GM12878 (cell line): ENCODE results near the gene CACHD1. TPM values are rescaled to one million over a fixed set of nuclear protein-coding genes. Genes with fewer than 3 reads are reported as not detected.

ENCODE experiments used
- ATAC-seq: fragments of 200-7000 bp; cut with Tn5 transposase; 3 replicates; pipeline ENCODE4 v1.9.1; 2020; ENCODE audit warnings: mild to moderate bottlenecking, moderate library complexity
- BruUV-seq: library from RNA; stranded (reverse); fragments of 400-500 nt; replicated peaks from 2 replicates; lab custom pipeline; 2021; lab: Mats Ljungman, UMichigan
- CTCF ChIA-PET: fragments of 300-600 bp; sonication (Branson Sonifier 250); formaldehyde crosslinking; extraction: SDS; loops from one replicate; lab custom pipeline; 2021; ENCODE audit warnings: inconsistent platforms; lab: Yijun Ruan, JAX
- POLR2A ChIA-PET: fragments of 350-600 bp; formaldehyde crosslinking; extraction: SDS; loops from one replicate; lab custom pipeline; 2021; ENCODE audit warnings: inconsistent platforms; lab: Charles Lee
- RAD21 ChIA-PET: fragments of 300-600 bp; sonication (Branson Sonifier 250); formaldehyde crosslinking; loops from one replicate; lab custom pipeline; 2023; ENCODE audit warnings: antibody characterized with exemption; ENCODE audit not compliant: unreplicated experiment; lab: Charles Lee
- SMC1A ChIA-PET: fragments of 300-600 bp; sonication (Branson Sonifier 250); formaldehyde crosslinking; loops from one replicate; lab custom pipeline; 2023; ENCODE audit not compliant: unreplicated experiment, uncharacterized antibody; lab: Charles Lee
- DNase-seq: peaks from one replicate; pipeline ENCODE4 v3.0.0-alpha.2; 2011; ENCODE audit warnings: low read depth, low spot score
- FAIRE-seq: peaks from 3 replicates; lab custom pipeline; 2011; peaks lifted over from hg19 to GRCh38; lab: Jason Lieb, UNC
- H2AFZ ChIP-seq: 2 replicates; pipeline ENCODE4 v1.6.0; 2011; ENCODE audit warnings: low read depth, low read length, control low read depth; ENCODE audit not compliant: control insufficient read depth
- H3K27ac ChIP-seq: 2 replicates; pipeline ENCODE4 v1.5.1; 2011; ENCODE audit warnings: control low read depth; ENCODE audit not compliant: control insufficient read depth, insufficient read depth
- H3K27me3 ChIP-seq, 2 experiments: replicated peaks in 1 of 2; 2 replicates each; pipeline versions ENCODE4 v1.6.0 to v1.6.1; 2011; ENCODE audit warnings: low read length in 1 of 2; ENCODE audit not compliant: control insufficient read depth in 2 of 2, insufficient read depth in 2 of 2
- H3K36me3 ChIP-seq, 2 experiments: 2 replicates each; pipeline ENCODE4 v1.5.1; 2011; ENCODE audit warnings: low read length in 1 of 2; ENCODE audit not compliant: control insufficient read depth in 2 of 2, insufficient read depth in 2 of 2
- H3K4me1 ChIP-seq: 2 replicates; pipeline ENCODE4 v1.6.1; 2011; ENCODE audit warnings: mild to moderate bottlenecking, low read length, moderate library complexity, mixed read lengths; ENCODE audit not compliant: control insufficient read depth, insufficient read depth
- H3K4me2 ChIP-seq: 2 replicates; pipeline ENCODE4 v1.6.0; 2011; ENCODE audit warnings: control low read depth; ENCODE audit not compliant: control insufficient read depth, insufficient read depth
- H3K4me3 ChIP-seq: fragments of 200-600 bp; sonication (generic); 2 replicates; pipeline ENCODE4 v1.5.1; 2016
- H3K79me2 ChIP-seq: 2 replicates; pipeline ENCODE4 v1.6.0; 2011; ENCODE audit warnings: low read length; ENCODE audit not compliant: control insufficient read depth, insufficient read depth
- H3K9ac ChIP-seq: 2 replicates; pipeline ENCODE4 v1.8.0; 2011; ENCODE audit warnings: low read length, control low read depth, mixed read lengths; ENCODE audit not compliant: control insufficient read depth, insufficient read depth
- H3K9me3 ChIP-seq: replicated peaks from 3 replicates; pipeline ENCODE4 v1.5.1; 2011; ENCODE audit warnings: mild to moderate bottlenecking, low read length; ENCODE audit not compliant: control insufficient read depth, insufficient read depth
- H4K20me1 ChIP-seq: 2 replicates; pipeline ENCODE4 v1.6.0; 2011; ENCODE audit not compliant: control insufficient read depth, insufficient read depth
- ESRRA ChIP-seq: IDR thresholded peaks from 2 replicates; pipeline ENCODE4 v1.6.1; 2012; ENCODE audit warnings: mild to moderate bottlenecking, low read length, improper control_type of control experiment
- GATAD2B ChIP-seq: fragments of 450-650 bp; conservative IDR thresholded peaks from 2 replicates; pipeline ENCODE4 v1.6.1; 2017; ENCODE audit warnings: low read depth, mild to moderate bottlenecking, moderate library complexity
- IKZF2 ChIP-seq, 2 experiments: fragments of 450-650 bp; IDR thresholded peaks; 2 replicates each; pipeline ENCODE4 v1.6.1; 2017; ENCODE audit warnings: mild to moderate bottlenecking in 2 of 2, moderate library complexity in 2 of 2
- IRF3 ChIP-seq: fragments of 450-650 bp; IDR thresholded peaks from 2 replicates; pipeline ENCODE4 v1.6.1; 2014; ENCODE audit warnings: mild to moderate bottlenecking
- MAX ChIP-seq: IDR thresholded peaks from 2 replicates; pipeline ENCODE4 v1.6.1; 2012; ENCODE audit warnings: low read depth, low read length, improper control_type of control experiment
- MTA3 ChIP-seq: IDR thresholded peaks from 2 replicates; pipeline ENCODE4 v1.6.1; 2012; ENCODE audit warnings: low read length, inconsistent platforms, borderline replicate concordance
- MXI1 ChIP-seq: fragments of 150-350 bp; IDR thresholded peaks from 2 replicates; pipeline ENCODE4 v1.6.1; 2011; ENCODE audit warnings: low read depth, mild to moderate bottlenecking, inconsistent platforms, low read length, improper control_type of control experiment
- RCOR1 ChIP-seq: conservative IDR thresholded peaks from 2 replicates; pipeline ENCODE4 v1.6.1; 2012; ENCODE audit warnings: low read depth, low read length, improper control_type of control experiment
- SP1 ChIP-seq: IDR thresholded peaks from one replicate; pipeline ENCODE4 v1.6.1; 2011; ENCODE audit warnings: low read depth, low read length
- SPI1 ChIP-seq: IDR thresholded peaks from 2 replicates; pipeline ENCODE4 v1.6.1; 2011; ENCODE audit warnings: low read depth, mild to moderate bottlenecking, low read length, moderate library complexity, borderline replicate concordance; ENCODE audit not compliant: insufficient read depth
- SUPT20H ChIP-seq: IDR thresholded peaks from 2 replicates; pipeline ENCODE4 v1.6.1; 2011; ENCODE audit warnings: low read depth, mild to moderate bottlenecking, low read length, moderate library complexity, borderline replicate concordance; ENCODE audit not compliant: control insufficient read depth
- ZNF592 ChIP-seq: fragments of 450-650 bp; IDR thresholded peaks from 2 replicates; pipeline ENCODE4 v1.6.1; 2017; ENCODE audit warnings: mild to moderate bottlenecking, moderate library complexity
- ZSCAN29 ChIP-seq: fragments of 450-650 bp; IDR thresholded peaks from 2 replicates; pipeline ENCODE4 v1.6.1; 2017; ENCODE audit warnings: mild to moderate bottlenecking, moderate library complexity
- WGBS: methylation state at CpG from one replicate; pipeline ENCODE4 v1.1.6; 2016; ENCODE audit warnings: low lambda C conversion rate; ENCODE audit not compliant: insufficient replicate concordance, insufficient coverage; ENCODE audit errors: missing lambda C conversion rate; 5-methylcytosine and 5-hydroxymethylcytosine counted together
- in situ Hi-C: fragments of 300-500 bp; cut with MboI; formaldehyde crosslinking; loops from 9 replicates; pipeline ENCODE4 v1.14.3; 2018; ENCODE audit warnings: mixed read lengths
- intact Hi-C: fragments of 100-400 bp; cut with micrococcal nuclease; formaldehyde crosslinking; loops from one replicate; pipeline ENCODE4 v1.14.2; 2022; ENCODE audit not compliant: unreplicated experiment
- polyA plus RNA-seq, 11 experiments: library from polyadenylated mRNA; depleted of rRNA in 4 of 11; unstranded in 6 of 11; stranded (reverse) in 5 of 11; fragments of >200 nt; fragmentation: Nextera tagmentation in 4 of 11; fragmentation: Illumina TruSeq in 1 of 11; extraction: Ambion mirVana in 4 of 11; extraction: Trizol in 1 of 11; gene quantifications; 1 replicate in 1 of 11; 2 replicates in 10 of 11; pipeline versions ENCODE4 v1.2.1 to v1.2.3, GENCODE V29; 2011 to 2016; ENCODE audit warnings: inconsistent platforms in 2 of 11, missing spikeins in 2 of 11, low read depth in 1 of 11
- total RNA-seq, 4 experiments: library from RNA; depleted of rRNA in 3 of 4; stranded (reverse); fragments of >200 nt in 3 of 4; fragmentation: Illumina TruSeq in 1 of 4; extraction: Trizol in 1 of 4; gene quantifications; 2 replicates each; pipeline versions ENCODE4 v1.2.1 to v1.2.3, GENCODE V29; 2013 to 2021

The CACHD1 gene
- total and polyA plus RNA-seq, 10 of the 15 experiments (the other 5 are each of a cell fraction or from before 2014, with no cell fraction given): 0.03 TPM; not detected in 9

GRCh38 chr1:64433308-64433707, 36.6 kb upstream of the CACHD1 start:
- SMC1A ChIA-PET: no interaction called here
- in situ Hi-C loops (no loop called here), intact Hi-C loops (no loop called here)
- Histone ChIP-seq H2AFZ (no peak overlapping the region), H3K27me3 (no peaks in the 10 kb centered on the region), H3K4me2 (no peak overlapping the region), H3K4me3 (no peak overlapping the region), H3K36me3 (no peaks in the 10 kb centered on the region), H3K79me2 (no peaks in the 10 kb centered on the region), H3K27ac (no peak overlapping the region), H4K20me1 (no peaks in the 10 kb centered on the region), H3K4me1 (no peaks in the 10 kb centered on the region), H3K9ac (no peak overlapping the region), H3K9me3 (no peaks in the 10 kb centered on the region)
- WGBS: 36% methylated on average over 5 of the region's 5 CpGs
- TF ChIP-seq SP1 (no peak), ZSCAN29 (no peak)
- no TSS peak for BruUV-seq
- RAD21 ChIA-PET: no interaction called here
- CTCF ChIA-PET: interaction anchor here (1.3 kb wide), 1 partner anchor 11 kb away, joined by 4 read pairs; no protein-coding TSS in a partner anchor
- DNase-seq: no peak
- POLR2A ChIA-PET: no interaction called here
- FAIRE-seq: no peak
- no peak for ATAC-seq

GRCh38 chr1:64433747-64434146, 36.2 kb upstream of the CACHD1 start:
- 0% methylated on average over 3 of the region's 3 CpGs for WGBS
- no peak for TF ChIP-seq MAX
- TF ChIP-seq GATAD2B: no peak
- TF ChIP-seq SP1: no peak
- no peak for TF ChIP-seq MXI1
- TF ChIP-seq SUPT20H: no peak
- no peak for TF ChIP-seq RCOR1
- TF ChIP-seq ESRRA: no peak
- TF ChIP-seq IKZF2 (IDR thresholded peaks at IDR 0.05): no peak
- no peak for TF ChIP-seq IRF3
- no peak for TF ChIP-seq MTA3
- no peak for TF ChIP-seq ZNF592
- no peak for TF ChIP-seq SPI1

More at GRCh38 chr1:64433747-64434146, 36.2 kb upstream of the CACHD1 start:
- no peaks in the 10 kb centered on the region for H4K20me1 ChIP-seq
- H3K4me3 ChIP-seq: no peak overlapping the region
- intact Hi-C loops (no loop called here), in situ Hi-C loops (no loop called here)
- DNase-seq (no peak), FAIRE-seq (no peak), ATAC-seq (no peak)
- H2AFZ ChIP-seq: no peak overlapping the region
- RAD21 ChIA-PET: no interaction called here
- CTCF ChIA-PET: interaction anchor here (1.3 kb wide), 1 partner anchor 11 kb away, joined by 4 read pairs; no protein-coding TSS in a partner anchor
- no peak overlapping the region for H3K27ac ChIP-seq
- no peak overlapping the region for H3K9ac ChIP-seq
- POLR2A ChIA-PET: no interaction called here
- H3K36me3 ChIP-seq: no peaks in the 10 kb centered on the region
- H3K4me2 ChIP-seq: no peak overlapping the region
- no peaks in the 10 kb centered on the region for H3K27me3 ChIP-seq
- SMC1A ChIA-PET: no interaction called here
- no peaks in the 10 kb centered on the region for H3K79me2 ChIP-seq
- no peaks in the 10 kb centered on the region for H3K9me3 ChIP-seq
- H3K4me1 ChIP-seq: no peaks in the 10 kb centered on the region
- no TSS peak for BruUV-seq
